DND-41 (cell line): ENCODE data around the gene TTC28.

Experiments
- ATAC-seq: fragments of 200-7000 bp; cut with Tn5 transposase; 3 replicates; pipeline ENCODE4 v1.9.1; 2021; ENCODE audit warnings: low read depth; ENCODE audit not compliant: insufficient read depth
- DNase-seq: peaks from one replicate; pipeline ENCODE4 v3.0.0-alpha.2; 2020
- H2AFZ ChIP-seq: 2 replicates; pipeline ENCODE4 v1.6.0; 2012; ENCODE audit warnings: low read depth, low read length
- H3K27ac ChIP-seq: 2 replicates; pipeline ENCODE4 v1.5.1; 2012; ENCODE audit warnings: low read length, inconsistent platforms
- H3K27me3 ChIP-seq: fragments of 200-600 bp; sonication (generic); 2 replicates; pipeline ENCODE4 v1.6.0; 2012; ENCODE audit warnings: low read length, mild to moderate bottlenecking, inconsistent platforms; ENCODE audit not compliant: insufficient read depth, poor library complexity
- H3K36me3 ChIP-seq: 2 replicates; pipeline ENCODE4 v1.5.1; 2012; ENCODE audit warnings: low read length, inconsistent platforms; ENCODE audit not compliant: insufficient read depth
- H3K4me1 ChIP-seq: 2 replicates; pipeline ENCODE4 v1.5.1; 2012; ENCODE audit warnings: mild to moderate bottlenecking, low read length; ENCODE audit not compliant: insufficient read depth
- H3K4me2 ChIP-seq: 2 replicates; pipeline ENCODE4 v1.6.0; 2012; ENCODE audit warnings: mild to moderate bottlenecking, moderate library complexity, low read length, inconsistent platforms; ENCODE audit not compliant: insufficient read depth
- H3K4me3 ChIP-seq, 2 experiments: fragments of 200-600 bp in 1 of 2; shearing (Covaris generic) in 1 of 2; 2 replicates each; pipeline ENCODE4 v1.5.1; 2012 to 2016; ENCODE audit warnings: inconsistent platforms in 2 of 2, low read length in 2 of 2, mild to moderate bottlenecking in 2 of 2, low read depth in 1 of 2, moderate library complexity in 1 of 2
- H3K79me2 ChIP-seq: 2 replicates; pipeline ENCODE4 v1.6.0; 2012; ENCODE audit warnings: low read length, inconsistent platforms; ENCODE audit not compliant: insufficient read depth
- H3K9ac ChIP-seq: 2 replicates; pipeline ENCODE4 v1.6.0; 2012; ENCODE audit warnings: low read depth, mild to moderate bottlenecking, inconsistent platforms, low read length, moderate library complexity
- H3K9me3 ChIP-seq: 2 replicates; pipeline ENCODE4 v1.5.1; 2012; ENCODE audit warnings: low read length, moderate library complexity, mild to moderate bottlenecking, inconsistent platforms; ENCODE audit not compliant: insufficient read depth, severe bottlenecking
- H4K20me1 ChIP-seq: 2 replicates; pipeline ENCODE4 v1.6.0; 2012; ENCODE audit warnings: low read length; ENCODE audit not compliant: insufficient read depth
- CTCF ChIP-seq: IDR thresholded peaks from 2 replicates; pipeline ENCODE4 v1.5.1; 2012; ENCODE audit warnings: borderline replicate concordance, low read length, moderate library complexity, mild to moderate bottlenecking; ENCODE audit not compliant: poor library complexity, severe bottlenecking; ENCODE audit errors: extremely low read depth
- EZH2 ChIP-seq: IDR thresholded peaks from 3 replicates; pipeline ENCODE4 v1.6.1; 2012; ENCODE audit warnings: borderline replicate concordance, low read depth, mild to moderate bottlenecking, moderate library complexity, low read length, inconsistent platforms; ENCODE audit not compliant: severe bottlenecking

Gene TTC28

GRCh38 chr22:28120691-28121592 lies 558.7 kb downstream of the TTC28 start:
- H3K4me2 ChIP-seq = no peak overlapping the region
- no peaks in the 10 kb centered on the region for H3K4me1 ChIP-seq
- no peak overlapping the region for H2AFZ ChIP-seq
- H4K20me1 ChIP-seq = peaks cover 7% of the 10 kb centered on the region; the same call in 1 of the 2 replicates
- no peak overlapping the region for H3K27ac ChIP-seq
- no peaks in the 10 kb centered on the region; the same call in 1 of the 2 replicates for H3K79me2 ChIP-seq
- DNase-seq (no peak), ATAC-seq (no peak)
- H3K9ac ChIP-seq = no peak overlapping the region
- H3K9me3 ChIP-seq = no peaks in the 10 kb centered on the region
- no peaks in the 10 kb centered on the region for H3K27me3 ChIP-seq
- no peak overlapping the region for H3K4me3 ChIP-seq
- peaks cover 8% of the 10 kb centered on the region; the same call in 1 of the 2 replicates for H3K36me3 ChIP-seq
- no peak for TF ChIP-seq EZH2
- no peak for TF ChIP-seq CTCF

- Histone ChIP-seq H2AFZ (no peak overlapping the region), H3K27ac (no peak overlapping the region), H3K4me1 (no peaks in the 10 kb centered on the region), H3K4me2 (no peak overlapping the region), H3K79me2 (no peaks in the 10 kb centered on the region; the same call in 1 of the 2 replicates), H3K27me3 (no peaks in the 10 kb centered on the region), H4K20me1 (peaks cover 7% of the 10 kb centered on the region; the same call in 1 of the 2 replicates), H3K9ac (no peak overlapping the region), H3K9me3 (no peaks in the 10 kb centered on the region), H3K4me3 (no peak overlapping the region), H3K36me3 (peaks cover 8% of the 10 kb centered on the region; the same call in 1 of the 2 replicates)
- DNase-seq (no peak), ATAC-seq (no peak)
- no peak for TF ChIP-seq EZH2
- no peak for TF ChIP-seq CTCF
Observed at GRCh38 chr22:28118957-28119631, 560.5 kb downstream of the TTC28 start.

- DNase-seq (no peak), ATAC-seq (no peak)
- Histone ChIP-seq H3K27ac (no peak overlapping the region), H3K9ac (no peak overlapping the region), H4K20me1 (peaks cover 9% of the 10 kb centered on the region; the same call in 1 of the 2 replicates), H3K79me2 (no peaks in the 10 kb centered on the region; the same call in 1 of the 2 replicates), H3K4me2 (no peak overlapping the region), H3K4me1 (no peaks in the 10 kb centered on the region), H3K27me3 (no peaks in the 10 kb centered on the region), H2AFZ (no peak overlapping the region), H3K9me3 (no peaks in the 10 kb centered on the region), H3K4me3 (no peak overlapping the region), H3K36me3 (peaks cover 8% of the 10 kb centered on the region; the same call in 1 of the 2 replicates)
- TF ChIP-seq CTCF = no peak
- no peak for TF ChIP-seq EZH2
Observed at GRCh38 chr22:28116219-28116673, 563.4 kb downstream of the TTC28 start.
